Panc1 (cell line): ENCODE results near the gene GLB1L2.

ENCODE experiments used
- CTCF ChIP-seq: fragments of 450-650 bp; IDR thresholded peaks from 2 replicates; pipeline ENCODE4 v1.5.1; 2017; ENCODE audit warnings: mild to moderate bottlenecking
- POLR2AphosphoS5 ChIP-seq: IDR thresholded peaks from 2 replicates; pipeline ENCODE4 v1.6.1; 2012; ENCODE audit warnings: mild to moderate bottlenecking, low read depth, low read length, moderate library complexity
- REST ChIP-seq, 2 experiments: IDR thresholded peaks; 2 replicates each; pipeline ENCODE4 v1.6.1; 2011 to 2012; ENCODE audit warnings: low read depth in 2 of 2, control low read depth in 1 of 2, low read length in 1 of 2, mild to moderate bottlenecking in 1 of 2, moderate library complexity in 1 of 2; ENCODE audit not compliant: insufficient read depth in 1 of 2
- SIN3A ChIP-seq: IDR thresholded peaks from 2 replicates; pipeline ENCODE4 v1.6.1; 2012; ENCODE audit warnings: low read depth, mild to moderate bottlenecking, low read length, moderate library complexity, borderline replicate concordance; ENCODE audit not compliant: insufficient read depth

- TF ChIP-seq CTCF (no peak), POLR2AphosphoS5 (no peak), REST (IDR thresholded peaks at IDR 0.05; ENCODE audit: insufficient read depth in 1 of 2, low read depth in 2 of 2, low read length in 1 of 2) (no peak), SIN3A (no peak)
Measured at GRCh38 chr11:134287561-134287960, 44.2 kb upstream of the GLB1L2 start.
